Epithelial cell of prostate (primary cell): ENCODE results near the gene CD83.
"Not testable (repeated sequence)": the region's sequence is repeated elsewhere in the genome, so short reads cannot be mapped to it uniquely, and the experiment has no call there.

ENCODE experiments used
- DNase-seq: peaks from one replicate; pipeline ENCODE4 v3.0.0-alpha.2; 2011; ENCODE audit warnings: low read depth, low spot score
- H3K27ac ChIP-seq: fragments of 450-650 bp; 2 replicates; pipeline ENCODE4 v1.5.1; 2017; ENCODE audit warnings: mild to moderate bottlenecking

The CD83 gene

DNA sequence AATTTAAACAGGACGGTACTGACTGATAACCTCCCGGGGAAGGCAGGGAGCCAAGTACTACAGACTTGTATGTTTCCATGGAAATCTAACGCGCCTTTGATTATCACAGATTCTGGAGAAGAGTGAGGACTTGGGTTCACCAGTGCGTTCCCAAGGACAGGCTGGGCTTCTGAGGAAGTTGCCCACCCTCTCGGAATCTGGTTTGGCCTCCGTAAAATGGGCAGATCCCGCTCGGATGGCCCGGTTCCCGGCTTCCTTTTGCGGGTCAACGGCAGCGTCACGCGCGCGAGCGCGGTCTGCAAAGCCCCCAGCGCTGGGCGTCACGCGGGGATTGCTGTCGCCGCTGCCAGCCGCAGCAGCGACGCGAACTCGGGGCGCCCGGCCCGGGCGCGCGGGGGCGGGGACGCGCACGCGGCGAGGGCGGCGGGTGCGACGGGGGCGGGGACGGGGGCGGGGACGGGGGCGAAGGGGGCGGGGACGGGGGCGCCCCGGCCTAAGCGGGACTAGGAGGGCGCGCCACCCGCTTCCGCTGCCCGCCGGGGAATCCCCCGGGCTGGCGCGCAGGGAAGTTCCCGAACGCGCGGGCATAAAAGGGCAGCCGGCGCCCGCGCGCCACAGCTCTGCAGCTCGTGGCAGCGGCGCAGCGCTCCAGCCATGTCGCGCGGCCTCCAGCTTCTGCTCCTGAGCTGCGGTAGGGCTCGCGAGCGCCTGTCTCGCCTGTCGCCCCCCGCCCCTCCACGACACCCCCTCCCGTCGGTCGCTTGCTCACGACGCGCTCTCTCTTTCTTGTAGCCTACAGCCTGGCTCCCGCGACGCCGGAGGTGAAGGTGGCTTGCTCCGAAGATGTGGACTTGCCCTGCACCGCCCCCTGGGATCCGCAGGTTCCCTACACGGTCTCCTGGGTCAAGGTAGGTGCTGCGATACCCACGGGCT is at the start of gene CD83:
Gene CD83 (plus strand): TSS at position 615 of the 933 bp plus-strand sequence. CDS start 40 bp downstream, at position 655.
- DNase-seq, result no peak

DNA sequence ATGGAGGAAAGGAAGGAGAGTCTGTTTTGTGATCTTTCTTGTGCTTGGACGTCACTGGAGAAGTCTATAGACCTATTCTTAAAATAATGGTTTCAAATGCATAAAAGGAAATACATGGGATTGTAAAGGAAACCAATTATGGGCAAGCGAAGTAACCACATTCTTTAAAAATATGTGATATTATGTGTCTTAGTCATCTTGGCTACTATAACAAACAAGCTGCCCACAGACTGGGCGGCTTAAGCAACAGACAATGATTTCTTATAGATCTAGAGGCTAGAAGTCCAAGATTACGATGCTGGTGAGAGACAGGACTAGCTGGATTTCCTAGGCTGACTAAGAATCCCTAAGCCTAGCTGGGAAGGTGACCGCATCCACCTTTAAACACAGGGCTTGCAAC is 49.4 kb upstream of the CD83 start:
- H3K27ac ChIP-seq, result no peak overlapping the region
- DNase-seq, result no peak

More for the DNA sequence above, at the start of gene CD83:
- no peak within 1 kb of the TSS for H3K27ac ChIP-seq

DNA sequence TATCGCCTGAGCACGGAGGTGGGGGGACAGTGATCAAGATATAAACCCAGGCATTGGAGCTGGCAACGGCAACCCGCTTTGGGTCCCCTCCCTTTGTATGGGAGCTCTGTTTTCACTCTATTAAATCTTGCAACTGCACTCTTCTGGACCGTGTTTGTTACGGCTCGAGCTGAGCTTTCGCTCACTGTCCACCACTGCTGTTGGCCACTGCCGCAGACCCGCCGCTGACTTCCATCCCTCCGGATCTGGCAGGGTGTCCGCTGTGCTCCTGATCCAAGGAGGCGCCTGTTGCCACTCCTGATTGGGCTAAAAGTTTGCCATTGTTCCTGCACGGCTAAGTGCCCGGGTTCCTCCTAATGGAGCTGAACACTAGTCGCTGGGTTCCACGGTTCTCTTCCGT is 48.9 kb upstream of the CD83 start:
- H3K27ac ChIP-seq, result no peak overlapping the region
- no peak for DNase-seq

- no peak for DNase-seq
- no peak overlapping the region for H3K27ac ChIP-seq
Measured at GRCh38 chr6:14070457-14070856, 47.1 kb upstream of the CD83 start.

GRCh38 chr6:14072084-14072483 is 45.5 kb upstream of the CD83 start:
- no peak overlapping the region for H3K27ac ChIP-seq
- DNase-seq, result no peak

DNA sequence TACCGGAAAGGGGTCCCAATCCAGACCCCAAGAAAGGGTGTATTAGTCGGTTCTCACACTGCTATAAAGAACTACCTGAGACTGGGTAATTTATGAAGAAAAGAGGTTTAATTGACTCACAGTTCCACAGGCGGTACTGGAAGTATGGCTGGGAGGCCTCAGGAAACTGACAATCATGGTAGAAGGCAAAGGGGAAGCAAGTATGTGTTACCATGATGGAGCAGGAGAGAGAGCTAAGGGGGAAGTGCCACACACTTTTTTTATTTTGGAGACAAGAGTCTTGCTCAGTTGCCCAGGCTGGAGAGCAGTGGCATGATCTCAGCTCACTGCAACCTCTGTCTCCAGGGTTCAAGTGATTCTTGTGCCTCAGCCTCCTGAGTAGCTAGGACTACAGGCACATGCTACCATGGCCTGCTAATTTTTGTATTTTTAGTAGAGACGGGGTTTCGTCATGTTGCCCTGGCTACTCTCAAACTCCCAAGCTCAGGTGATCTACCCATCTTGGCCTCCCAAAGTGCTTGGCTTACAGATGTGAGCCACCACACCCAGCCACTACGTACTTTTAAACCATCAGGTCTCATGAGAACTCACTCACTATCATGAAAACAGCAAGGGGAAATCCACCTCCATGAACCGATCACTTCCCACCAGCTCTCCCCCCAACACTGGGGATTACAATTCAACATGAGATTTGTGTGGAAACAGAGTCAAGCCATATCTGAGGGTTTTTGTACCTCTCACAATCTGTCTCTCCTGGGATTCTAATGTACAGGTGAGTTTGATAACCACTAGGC is 43.8 kb upstream of the CD83 start:
- H3K27ac ChIP-seq, DNase-seq: not testable (repeated sequence)

DNA sequence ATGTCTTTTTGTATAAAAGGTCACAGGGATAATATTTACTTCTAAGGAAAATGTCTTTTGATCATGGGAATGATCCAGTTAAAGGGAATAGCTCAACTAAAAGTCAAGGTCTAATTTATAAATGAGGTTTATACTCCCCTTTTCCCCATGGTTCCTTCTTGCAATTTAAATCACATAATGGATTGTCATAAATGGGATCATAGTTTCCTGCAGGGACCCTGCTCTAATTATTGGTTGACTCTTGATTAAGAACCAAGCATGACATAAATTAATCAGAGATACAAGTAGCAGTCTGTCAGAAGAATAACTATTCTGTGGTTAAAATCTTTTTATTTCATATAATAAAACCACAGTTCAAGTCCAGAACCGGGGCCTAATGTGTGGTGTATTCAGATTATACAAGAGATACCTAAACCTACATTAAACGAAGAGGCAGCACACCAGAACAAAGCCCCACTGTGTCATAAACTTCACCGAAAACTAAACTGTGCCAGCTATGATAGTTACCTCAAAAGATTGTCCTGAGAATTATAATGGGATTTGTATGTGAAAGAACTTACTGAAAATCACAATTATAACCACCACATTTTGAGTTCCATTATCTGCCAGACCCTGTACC is 43.0 kb upstream of the CD83 start:
- DNase-seq, result no peak
- H3K27ac ChIP-seq, result no peak overlapping the region

- no peak overlapping the region for H3K27ac ChIP-seq
Measured at GRCh38 chr6:14075095-14075503, 42.5 kb upstream of the CD83 start.

DNA sequence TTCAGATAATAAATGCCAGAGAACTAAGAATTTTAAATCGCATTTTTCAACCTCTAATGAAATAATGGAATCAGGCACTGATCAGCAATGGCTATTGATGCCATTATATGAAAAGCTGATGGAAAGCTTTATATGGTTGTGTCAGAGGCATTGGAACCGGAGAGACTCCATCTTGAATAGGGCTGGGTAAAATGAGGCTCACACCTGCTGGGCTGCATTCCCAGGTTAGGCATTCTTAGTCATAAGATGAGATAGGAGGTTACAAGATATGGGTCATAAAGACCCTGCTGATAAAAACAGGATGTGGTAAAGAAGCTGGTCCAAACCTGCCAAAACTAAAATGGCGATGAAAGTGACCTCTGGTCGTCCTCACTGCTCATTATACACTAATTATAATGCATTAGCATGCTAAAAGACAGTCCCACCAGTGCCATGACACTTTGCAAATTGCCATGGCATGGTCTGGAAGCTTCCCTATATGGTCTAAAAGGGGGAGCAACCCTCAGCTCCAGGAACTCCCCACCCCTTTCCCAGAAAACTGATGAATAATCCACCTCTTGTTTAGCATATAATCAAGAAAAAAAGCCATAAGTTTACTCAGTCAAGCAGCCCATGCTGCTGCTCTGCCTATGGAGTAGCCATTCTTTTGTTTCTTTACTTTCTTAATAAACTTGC is 40.2 kb upstream of the CD83 start:
- DNase-seq, result no peak
- no peak overlapping the region for H3K27ac ChIP-seq

More at GRCh38 chr6:14075095-14075503, 42.5 kb upstream of the CD83 start:
- DNase-seq, result no peak

GRCh38 chr6:14079433-14079832 is 38.1 kb upstream of the CD83 start:
- no peak overlapping the region for H3K27ac ChIP-seq
- no peak for DNase-seq

DNA sequence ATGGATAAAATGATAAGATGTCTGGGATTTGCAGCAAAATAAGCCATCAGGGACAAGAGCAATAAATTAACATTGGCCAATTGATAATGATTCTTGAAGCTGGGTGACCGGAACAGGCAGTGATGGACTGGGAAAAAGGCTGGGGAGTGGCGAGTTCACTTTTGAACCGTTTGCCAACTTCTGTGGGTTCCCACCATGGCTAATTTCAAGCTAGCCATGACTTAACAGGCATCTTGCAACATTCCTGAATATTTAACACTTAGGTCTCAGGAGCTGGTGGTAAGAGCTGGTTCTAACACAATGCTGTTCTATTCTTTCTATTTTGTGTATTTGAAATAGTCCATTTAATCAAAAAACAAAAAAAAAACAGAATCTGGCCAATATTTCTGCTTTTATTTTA is 37.6 kb upstream of the CD83 start:
- DNase-seq, result no peak
- no peak overlapping the region for H3K27ac ChIP-seq

GRCh38 chr6:14081126-14081525 is 36.4 kb upstream of the CD83 start:
- DNase-seq, result no peak
- H3K27ac ChIP-seq, result no peak overlapping the region

- DNase-seq, result no peak
- H3K27ac ChIP-seq, result no peak overlapping the region
Measured at GRCh38 chr6:14082771-14083170, 34.8 kb upstream of the CD83 start.

GRCh38 chr6:14083262-14083661 is 34.3 kb upstream of the CD83 start:
- H3K27ac ChIP-seq, result no peak overlapping the region
- no peak for DNase-seq

DNA sequence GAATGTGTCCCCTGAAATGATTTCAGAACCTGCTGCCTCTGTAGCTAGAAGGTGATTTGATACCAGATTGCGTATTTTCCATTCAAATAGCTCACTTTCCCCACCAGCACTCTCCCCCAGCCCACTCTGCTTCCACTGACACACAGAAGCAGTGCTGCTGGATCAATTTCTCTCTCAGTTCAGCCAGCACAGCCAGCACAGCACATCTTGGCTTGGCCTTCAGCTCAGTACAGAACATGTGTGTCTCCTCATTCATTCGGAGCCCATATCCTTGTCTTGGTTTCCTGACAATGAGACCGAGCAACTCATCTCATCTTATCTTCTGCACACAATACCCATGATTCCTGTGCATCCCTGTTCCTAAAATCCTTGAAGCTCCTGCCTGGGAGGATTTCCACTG is 33.8 kb upstream of the CD83 start:
- H3K27ac ChIP-seq, result no peak overlapping the region
- no peak for DNase-seq

DNA sequence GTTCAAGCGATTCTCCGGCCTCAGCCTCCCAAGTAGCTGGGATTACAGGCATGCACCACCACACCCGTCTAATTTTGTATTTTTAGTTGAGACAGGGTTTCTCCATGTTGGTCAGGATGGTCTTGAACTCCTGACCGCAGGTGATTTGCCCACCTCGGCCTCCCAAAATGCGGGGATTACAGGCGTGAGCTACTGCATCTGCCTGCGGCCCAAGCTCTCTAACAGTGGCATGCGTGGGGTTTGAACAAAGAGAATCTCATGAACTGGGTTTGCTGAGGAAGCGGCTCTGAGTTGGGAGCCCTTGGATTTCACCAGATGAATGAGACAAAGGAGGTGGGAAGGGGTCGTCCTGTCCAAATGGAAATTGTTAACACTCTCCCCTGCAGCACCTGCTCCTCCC is 33.2 kb upstream of the CD83 start:
- DNase-seq, result no peak

DNA sequence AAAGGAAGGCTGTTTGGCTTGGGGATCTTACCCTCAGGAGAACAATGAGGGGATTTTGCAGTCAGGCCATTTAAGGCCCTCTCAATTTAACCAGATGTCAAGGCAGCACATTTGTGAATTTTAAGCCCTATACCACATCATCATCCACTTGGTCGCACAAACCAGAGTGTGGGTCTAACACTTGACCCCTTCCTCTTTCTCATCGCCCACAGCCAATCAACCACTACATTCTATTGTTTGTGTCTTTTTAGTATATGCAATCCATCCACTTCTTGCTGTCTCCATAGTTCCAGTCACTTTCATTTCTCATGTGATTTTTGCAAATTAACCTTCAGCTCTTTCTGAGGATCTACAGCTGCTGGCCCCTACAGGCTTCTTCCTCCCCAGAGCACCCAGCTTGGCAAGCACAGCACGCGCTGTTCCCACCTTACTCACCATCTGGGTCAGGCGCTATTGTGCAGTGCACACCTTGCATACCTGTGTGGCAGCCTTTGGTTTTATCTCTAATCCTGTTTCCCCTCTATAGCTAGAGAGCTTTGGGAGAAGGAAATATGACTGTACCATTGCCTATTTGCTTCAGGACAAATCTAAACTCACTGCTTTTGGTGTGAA is 32.3 kb upstream of the CD83 start:
- no peak overlapping the region for H3K27ac ChIP-seq
- DNase-seq, result no peak

More for the DNA sequence above, 33.2 kb upstream of the CD83 start:
- H3K27ac ChIP-seq, result no peak overlapping the region

GRCh38 chr6:14086701-14087100 is 30.9 kb upstream of the CD83 start:
- no peak overlapping the region for H3K27ac ChIP-seq
- no peak for DNase-seq

GRCh38 chr6:14088600-14089192 is 28.9 kb upstream of the CD83 start:
- H3K27ac ChIP-seq, result no peak overlapping the region
- no peak for DNase-seq
